Measurements from ENCODE around the gene HOXD3.

HOXD3 gene

DNA sequence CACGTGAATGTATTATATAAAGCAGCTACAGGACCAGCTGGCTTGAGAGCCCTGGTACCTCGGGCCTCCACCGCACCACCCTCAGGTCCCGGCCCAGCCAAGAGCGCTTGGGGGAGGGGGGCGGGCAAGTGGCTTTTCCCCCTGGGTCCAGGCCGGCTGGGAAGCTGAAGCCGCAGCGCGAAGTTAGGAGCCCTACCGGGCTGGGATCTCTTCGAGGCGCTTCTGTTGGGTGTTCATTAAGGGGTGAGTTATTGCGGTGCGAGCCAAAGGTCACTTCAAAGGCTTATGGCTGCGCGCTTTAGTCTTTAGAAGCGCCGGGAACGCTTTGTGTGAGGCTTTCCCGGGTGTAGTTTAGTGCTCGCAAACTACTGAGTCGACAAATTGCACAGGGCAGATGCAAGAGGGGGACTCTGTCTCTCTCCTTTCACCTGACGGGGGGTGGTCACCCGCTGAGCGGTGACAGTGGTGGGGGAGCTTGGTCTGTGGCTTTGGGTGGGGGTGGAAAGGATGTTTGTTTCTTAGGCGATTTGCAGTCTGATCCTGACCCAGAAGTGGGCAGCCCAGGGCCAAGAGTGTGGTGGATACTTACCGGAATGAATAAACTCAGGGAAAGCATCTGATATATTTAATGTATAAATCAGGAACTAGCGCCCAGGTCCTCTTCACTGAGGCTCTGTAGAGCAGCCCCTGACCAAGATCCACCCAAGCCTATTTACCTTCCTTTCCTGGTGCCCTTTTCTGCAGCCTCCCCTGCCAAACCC, 6.0 kb downstream of the HOXD3 start:
- DNase-seq (ENCODE audit: low read depth), result no peak

DNA sequence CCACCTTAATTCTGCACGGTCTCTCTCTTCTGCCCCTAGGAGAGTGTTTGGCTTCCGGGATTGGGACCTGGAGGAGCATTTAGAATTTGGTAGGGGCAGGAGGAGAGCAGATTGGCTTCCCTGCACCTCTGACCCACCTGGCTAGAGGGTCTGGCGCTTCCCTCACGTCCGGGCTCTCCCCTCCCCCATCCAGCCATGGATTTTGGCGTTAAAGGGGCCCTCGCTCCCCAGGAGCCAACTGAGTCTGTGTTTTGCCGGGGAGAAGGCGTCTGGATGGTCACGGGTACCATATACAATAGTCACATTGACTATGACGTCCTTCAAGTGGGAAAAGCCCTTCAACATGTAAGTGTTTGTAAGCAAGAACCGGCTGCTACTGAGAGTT, 6.6 kb downstream of the HOXD3 start:
- no peak for DNase-seq (ENCODE audit: low read depth)

DNA sequence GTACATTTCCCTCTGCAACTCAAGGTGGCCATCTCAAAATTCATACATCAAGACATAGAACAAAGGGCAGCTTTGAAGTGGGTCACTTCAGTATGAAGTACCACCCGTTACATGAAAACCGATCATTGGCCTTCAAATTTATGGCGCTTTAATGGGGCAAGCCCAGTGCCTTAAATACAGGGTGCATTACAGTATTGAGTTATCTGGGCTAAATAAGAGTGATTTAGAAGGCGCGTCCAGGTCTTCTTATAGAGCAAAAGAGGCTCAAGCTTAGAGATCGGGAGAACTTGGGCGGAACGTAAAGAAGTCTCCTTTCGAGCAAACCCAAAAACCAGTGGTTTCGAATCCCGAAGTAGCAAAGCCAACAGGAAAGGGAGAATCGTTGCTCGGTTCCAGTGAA, 7.1 kb downstream of the HOXD3 start:
- no peak for DNase-seq (ENCODE audit: low read depth)

DNA sequence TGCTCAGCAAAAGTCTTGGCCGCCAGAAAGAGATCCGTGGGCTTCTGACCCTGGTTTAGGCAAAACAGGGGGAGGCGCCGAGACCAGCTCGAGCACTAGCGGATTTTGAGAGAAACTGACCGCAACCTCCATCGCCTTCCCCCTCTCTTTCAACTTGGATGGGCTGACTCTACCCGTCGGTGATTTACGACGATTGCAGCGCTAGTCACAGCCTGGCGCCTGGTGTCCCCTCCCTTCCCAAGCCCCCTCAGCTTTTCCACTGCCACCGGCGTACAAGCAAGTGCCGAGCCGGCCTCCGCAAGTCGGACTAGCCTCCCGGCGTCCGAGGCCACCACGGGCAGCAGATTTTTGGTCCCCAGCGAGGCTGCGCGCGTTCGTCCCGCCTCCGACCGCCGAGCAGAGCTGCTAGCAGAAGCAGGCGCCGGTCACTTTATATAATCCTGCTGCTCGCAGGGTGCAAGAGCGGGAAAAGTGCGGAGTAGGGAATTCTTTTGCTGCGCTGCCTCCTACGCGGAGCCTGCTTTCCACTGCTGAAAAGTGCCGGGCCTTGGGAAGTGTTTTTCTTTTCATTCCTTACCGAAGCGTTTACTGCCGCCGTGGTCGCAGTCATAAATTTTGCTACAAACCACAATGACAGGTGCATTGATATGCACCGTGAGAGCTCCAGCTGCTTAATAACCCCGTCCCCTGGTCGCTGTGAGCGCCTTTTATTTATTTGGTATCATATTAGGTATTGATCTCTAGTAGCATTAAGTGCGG, 7.7 kb downstream of the HOXD3 start:
- DNase-seq (ENCODE audit: low read depth), result no peak

DNA sequence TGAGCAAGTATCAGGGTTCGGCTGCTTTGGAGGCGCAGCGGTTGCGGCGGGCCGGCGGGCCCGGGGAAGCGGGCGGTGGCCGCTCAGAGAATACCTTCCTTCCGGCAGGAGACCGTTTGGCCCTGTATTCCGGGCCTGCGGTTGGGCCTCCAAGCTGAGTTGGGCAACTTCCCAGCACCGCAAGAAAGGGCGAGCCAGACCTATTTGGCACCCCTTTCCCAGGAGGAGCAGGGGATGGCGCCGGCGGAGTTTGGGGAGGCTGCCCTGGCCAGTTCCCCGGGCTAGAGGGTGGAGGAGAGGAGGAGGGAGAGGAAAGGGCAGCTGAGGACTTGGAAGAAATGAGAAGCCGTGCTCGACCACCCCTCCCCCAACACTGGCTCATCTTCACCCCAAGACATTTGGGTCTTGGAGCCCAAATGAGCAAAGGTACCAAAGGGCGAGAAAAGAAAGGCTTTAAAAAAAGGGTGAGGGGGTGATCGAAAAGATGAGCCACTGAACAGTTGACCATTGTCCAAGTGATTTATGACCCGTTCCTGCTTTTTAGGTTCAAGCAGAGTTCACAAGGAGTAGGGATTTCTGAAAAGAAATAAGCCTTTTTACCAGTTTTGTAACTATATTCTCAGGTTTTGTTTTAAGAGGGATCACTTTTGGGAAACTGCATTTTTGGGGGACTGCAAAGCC, 8.4 kb downstream of the HOXD3 start:
- no peak for DNase-seq (ENCODE audit: low read depth)

DNA sequence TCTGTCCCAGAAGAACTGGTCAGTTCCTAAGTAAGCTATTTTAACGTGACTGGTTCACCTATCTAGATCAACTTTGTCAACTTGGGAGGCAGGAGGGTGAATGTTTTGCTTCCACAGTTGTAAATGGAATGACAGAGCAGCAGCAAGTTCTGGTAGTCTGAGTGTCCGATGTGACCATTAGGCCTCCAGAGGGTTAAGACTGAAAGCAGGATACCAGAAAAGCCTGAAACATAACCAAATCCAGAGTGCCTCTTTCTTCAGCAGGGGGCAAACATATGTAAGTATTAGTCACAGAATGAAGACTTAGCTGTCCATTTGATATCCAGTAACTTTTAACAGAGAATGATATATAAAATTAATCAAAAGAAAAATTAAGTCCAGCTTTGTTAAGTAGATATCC, 9.2 kb downstream of the HOXD3 start:
- DNase-seq (ENCODE audit: low read depth), result no peak

DNA sequence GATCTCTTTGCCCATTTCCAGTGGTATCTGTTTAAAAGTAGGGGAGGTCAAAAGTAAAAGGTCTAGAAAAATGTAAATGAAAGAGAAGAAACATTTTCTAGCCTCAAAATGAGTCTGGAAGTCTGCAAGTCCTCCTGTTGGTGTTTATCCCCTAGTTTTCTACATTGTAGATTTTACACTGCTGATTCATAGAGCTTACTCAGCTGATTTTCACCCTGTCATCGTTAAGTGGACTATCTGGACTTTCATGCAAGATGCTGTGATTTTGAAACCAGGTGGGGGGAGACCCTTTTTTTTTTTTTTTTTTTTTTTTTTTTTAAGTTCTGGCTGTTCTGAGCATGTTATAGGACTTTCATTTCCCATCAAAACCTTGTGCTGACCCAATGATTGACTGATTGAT, 10.3 kb downstream of the HOXD3 start:
- DNase-seq (ENCODE audit: low read depth), result no peak

DNA sequence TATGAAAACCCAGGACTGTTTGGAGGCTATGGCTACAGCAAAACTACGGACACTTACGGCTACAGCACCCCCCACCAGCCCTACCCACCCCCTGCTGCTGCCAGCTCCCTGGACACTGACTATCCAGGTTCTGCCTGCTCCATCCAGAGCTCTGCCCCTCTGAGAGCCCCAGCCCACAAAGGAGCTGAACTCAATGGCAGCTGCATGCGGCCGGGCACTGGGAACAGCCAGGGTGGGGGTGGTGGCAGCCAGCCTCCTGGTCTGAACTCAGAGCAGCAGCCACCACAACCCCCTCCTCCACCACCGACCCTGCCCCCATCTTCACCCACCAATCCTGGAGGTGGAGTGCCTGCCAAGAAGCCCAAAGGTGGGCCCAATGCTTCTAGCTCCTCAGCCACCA, 12.1 kb downstream of the HOXD3 start:
- no peak for DNase-seq (ENCODE audit: low read depth)

DNA sequence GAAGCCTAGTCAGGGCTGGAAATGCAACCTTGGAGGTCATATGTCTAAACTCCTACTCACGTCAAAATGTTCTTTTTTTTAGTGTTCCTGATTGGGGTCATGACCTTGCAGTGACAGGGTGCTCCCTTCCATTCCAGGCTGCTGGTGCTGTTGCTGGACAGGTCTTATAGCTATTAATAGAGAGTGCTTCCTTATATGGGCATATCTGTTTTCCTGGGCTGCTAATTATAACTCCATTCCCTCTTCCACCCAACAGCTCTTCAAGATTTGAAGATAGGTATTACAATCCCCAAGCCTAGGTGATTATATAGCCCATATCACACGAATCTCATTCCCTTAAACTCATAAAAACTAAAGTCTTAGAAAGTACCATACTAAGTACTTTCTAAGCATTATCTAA, 12.6 kb downstream of the HOXD3 start:
- no peak for DNase-seq (ENCODE audit: low read depth)

DNA sequence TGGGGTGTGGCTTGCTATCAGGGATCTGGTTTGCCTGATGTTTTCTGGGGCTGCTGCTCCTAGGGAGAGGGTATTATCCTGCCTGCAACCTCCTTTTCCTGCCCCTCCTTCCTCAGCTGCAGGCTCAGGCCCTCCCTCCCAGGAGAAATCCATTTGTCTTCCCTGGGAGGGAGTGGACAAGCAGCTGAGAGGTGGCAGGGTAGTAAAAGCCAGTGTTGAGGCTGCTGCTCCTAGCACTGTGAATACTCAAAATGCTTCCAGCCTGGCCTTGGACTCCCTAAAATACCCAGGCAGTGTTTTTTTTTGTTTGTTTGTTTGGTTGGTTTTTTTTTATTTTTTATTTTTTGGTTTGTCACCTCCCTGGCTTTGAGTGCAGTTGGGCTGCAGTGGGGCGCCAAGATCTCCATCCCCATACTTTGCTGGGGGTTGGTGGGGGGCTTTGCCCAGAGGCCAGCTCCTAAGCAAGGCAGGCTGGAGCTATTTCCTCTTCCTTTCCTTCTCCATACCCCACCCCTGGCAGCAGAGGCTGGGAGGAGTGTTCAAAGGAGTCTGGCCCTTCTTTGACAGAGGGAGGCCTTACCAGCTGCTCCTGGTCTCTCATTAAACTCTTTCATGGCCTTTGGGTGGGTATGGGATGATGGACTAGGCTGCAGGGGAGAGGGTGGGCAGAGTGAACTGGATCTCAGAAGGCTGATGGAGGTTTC, 13.6 kb downstream of the HOXD3 start:
- no peak for DNase-seq (ENCODE audit: low read depth)

DNA sequence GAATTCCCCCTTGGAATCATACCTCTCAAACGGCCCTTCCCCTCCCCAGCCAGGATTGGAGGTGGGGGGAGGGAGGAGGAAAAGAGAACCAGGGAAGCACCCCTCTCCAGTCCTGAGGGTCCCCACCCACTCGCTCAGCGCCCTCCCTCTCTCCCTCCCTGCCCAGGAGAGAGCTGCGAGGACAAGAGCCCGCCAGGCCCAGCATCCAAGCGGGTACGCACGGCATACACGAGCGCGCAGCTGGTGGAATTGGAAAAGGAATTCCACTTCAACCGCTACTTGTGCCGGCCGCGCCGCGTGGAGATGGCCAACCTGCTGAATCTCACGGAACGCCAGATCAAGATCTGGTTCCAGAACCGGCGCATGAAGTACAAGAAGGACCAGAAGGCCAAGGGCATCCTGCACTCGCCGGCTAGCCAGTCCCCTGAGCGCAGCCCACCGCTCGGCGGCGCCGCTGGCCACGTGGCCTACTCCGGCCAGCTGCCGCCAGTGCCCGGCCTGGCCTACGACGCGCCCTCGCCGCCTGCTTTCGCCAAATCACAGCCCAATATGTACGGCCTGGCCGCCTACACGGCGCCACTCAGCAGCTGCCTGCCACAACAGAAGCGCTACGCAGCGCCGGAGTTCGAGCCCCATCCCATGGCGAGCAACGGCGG, 14.4 kb downstream of the HOXD3 start:
- DNase-seq (ENCODE audit: low read depth), result no peak

DNA sequence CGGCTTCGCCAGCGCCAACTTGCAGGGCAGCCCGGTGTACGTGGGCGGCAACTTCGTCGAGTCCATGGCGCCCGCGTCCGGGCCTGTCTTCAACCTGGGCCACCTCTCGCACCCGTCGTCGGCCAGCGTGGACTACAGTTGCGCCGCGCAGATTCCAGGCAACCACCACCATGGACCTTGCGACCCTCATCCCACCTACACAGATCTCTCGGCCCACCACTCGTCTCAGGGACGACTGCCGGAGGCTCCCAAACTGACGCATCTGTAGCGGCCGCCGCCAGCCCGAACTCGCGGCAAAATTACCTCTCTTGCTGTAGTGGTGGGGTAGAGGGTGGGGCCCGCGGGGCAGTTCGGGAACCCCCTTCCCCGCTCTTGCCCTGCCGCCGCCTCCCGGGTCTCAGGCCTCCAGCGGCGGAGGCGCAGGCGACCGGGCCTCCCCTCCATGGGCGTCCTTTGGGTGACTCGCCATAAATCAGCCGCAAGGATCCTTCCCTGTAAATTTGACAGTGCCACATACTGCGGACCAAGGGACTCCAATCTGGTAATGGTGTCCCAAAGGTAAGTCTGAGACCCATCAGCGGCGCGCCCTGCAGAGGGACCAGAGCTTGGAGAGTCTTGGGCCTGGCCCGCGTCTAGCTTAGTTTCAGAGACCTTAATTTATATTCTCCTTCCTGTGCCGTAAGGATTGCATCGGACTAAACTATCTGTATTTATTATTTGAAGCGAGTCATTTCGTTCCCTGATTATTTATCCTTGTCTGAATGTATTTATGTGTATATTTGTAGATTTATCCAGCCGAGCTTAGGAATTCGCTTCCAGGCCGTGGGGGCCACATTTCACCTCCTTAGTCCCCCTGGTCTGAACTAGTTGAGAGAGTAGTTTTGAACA, 15.1 kb downstream of the HOXD3 start:
- DNase-seq (ENCODE audit: low read depth), result no peak

DNA sequence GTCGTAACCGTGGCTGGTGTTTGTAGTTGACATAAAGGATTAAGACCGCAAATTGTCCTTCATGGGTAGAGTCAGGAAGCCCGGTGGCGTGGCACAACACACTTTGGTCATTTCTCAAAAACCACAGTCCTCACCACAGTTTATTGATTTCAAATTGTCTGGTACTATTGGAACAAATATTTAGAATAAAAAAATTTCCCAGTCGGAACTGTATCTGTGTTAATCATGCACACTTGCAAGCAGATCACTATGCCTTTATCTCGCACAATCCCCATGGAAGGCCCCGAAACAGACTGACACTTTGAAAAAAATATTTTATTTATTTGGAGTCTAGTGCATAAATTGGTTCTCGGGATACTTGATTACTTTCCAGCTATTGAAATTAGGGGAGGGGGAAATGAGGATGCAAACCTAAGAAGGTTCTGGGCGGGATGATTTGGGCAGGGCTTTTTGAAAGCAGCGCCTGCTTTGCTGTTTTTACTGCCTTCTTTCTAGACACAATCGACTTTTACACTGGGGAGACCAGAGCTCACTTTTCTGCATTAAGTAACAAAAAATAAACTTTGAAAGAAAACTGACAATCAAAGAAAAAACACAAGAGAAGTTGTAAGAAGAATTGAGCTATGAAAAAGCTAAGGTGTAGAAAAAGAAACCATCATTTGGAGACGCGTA, 15.9 kb downstream of the HOXD3 start:
- DNase-seq (ENCODE audit: low read depth), result no peak

DNA sequence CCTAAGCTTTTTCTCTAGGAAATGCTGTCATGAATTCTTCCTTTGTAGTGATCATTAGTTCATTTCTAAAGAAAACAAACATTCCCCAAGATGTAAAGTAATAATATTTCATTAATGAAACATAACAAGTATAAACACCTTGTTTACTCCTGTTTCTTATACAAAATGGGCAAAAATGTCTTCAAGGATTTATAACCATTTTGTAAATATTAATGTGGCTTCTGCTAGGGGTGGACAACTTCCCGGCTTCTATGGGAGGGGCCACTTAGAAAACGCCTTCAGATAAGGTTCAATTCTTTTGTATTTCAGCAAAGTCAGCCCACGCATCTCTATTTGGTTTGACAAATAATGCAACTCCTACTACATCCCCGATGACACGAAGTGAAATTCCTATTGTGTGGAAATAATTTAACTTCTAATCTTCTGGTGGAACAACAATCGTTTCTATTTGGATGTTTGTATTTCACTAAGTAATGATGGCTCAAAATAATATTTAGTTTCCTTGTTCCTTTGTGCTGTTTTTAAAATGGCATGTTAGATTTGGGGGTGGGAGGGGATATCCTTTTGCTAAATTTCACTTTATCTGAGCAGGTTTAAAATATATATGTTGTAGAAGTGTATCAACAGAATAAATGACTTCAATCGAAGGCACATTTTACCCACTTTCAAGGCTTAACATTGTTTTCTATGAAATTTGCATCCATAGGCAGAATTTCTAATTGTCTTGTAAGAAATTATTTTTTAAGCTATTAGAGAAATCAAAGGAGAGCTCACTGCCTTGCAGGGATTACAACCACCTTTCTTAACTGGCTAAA, 16.7 kb downstream of the HOXD3 start:
- DNase-seq (ENCODE audit: low read depth), result no peak

DNA sequence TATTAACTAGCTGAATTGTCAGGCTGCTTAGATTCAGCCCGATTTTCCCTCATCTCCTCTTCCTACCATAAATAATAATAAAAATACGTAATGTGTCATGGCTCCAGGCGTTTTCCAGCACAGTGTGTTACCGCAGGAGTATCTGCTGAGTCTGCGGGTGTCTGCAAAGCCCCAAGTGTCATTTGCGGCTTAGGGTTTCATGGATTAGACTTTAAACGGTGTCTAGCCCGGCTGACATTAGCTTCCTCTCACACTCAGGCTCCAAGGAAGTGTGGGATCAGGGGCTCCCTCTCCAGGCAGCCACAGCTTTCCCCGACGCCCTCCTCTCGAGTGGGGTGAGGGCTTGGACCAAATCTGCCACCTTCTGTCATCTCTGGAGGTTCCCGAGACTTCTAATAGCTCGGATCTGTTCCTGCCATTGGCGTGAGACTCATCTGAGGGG, 17.3 kb downstream of the HOXD3 start:
- no peak for DNase-seq (ENCODE audit: low read depth)

DNA sequence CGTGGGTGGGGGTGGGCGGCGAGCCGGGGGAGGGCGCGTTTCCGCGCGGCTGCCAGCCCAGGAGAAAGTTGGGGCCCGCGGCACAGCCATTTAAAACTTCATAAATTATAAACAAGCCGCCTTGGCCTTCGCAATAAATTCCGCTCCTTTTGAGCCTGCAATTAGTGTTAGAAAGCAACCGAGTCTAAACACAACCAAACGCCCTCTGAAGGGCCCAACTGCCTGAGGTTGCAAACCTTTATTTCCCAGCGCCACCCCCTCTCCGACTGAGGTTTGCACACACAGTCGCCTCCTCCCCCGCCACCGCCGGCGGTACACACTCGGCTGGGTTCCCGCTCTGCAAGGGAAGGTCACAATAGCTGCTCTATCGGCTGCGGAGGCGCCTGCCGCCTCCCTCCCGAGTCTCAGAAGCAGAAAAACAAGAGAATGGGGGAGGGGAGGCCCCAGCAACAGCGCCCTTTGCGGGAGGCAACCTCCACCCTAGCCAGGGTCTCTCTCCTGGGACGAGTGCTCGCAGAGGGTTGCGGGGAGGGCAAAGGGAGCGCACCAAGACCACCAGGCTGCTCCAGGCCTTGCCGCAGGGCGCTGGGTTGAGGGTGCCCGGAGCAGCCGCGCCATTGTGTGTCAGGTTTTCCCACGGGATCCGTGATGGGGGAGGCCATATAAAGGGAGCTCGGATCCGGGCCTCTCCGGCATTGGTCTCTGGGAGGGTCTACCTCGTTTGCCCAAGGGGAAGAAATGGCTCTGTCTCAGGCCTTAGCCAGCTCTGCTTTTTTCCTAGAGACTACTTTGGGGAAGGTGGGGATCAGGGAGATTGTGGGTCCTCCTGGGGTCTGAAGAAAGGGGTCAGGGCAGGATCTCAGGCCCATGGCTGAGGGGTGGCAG, 18.0 kb downstream of the HOXD3 start:
- DNase-seq (ENCODE audit: low read depth), result no peak

DNA sequence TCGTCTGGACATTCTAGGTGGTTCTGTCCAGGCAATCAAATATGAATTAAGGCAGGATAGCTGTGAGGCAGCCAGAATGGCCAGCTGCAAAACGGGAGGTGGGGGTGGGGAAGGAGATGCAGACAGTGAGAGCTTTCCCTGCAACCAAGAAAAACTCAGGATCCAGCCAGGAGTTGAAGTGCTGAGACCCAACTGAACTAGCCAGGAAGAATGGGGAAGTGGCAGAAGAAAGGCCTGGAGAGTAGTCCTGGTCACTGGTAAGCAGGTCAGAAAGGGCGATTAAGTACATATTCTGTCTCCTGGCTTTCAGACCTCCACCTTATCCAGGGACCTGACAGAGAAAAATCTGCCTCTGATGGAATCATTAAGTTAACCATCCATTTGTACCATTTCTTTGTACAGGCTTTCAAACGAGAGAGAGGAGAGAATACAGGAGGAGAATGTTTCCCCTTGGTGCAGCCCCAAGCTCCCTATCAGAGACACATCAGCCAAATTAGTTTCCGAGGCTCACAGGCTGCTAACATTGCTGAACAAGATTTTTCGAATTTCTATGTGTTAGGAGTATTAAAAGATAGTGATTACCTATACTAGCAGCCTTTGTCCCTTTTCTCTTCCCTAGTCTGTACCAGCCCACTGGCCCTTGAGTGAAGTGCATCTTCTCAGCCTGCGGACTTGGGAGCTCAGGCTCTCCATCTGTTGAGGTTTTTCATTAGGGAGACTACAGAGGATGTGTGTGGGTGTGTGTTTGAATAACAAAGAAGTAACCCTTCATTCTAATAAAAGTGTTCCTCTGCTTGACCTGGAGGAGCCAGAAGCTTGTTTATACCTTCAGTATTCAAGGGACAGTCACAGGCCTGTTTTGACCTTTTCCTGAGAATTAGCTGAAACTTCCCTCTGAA, 18.9 kb downstream of the HOXD3 start:
- no peak for DNase-seq (ENCODE audit: low read depth)

Measured in ELR (cell line).